HepG2 (cell line): ENCODE measurements around the gene POLR1G. TPM values are rescaled to one million over a fixed set of nuclear protein-coding genes. Genes with fewer than 3 reads are reported as not detected.
A peak's percentile ranks its signal among the peaks of the same experiment; 100 is the strongest.

ENCODE experiments used
- CENPX ChIP-seq: sonication (generic); formaldehyde crosslinking; IDR thresholded peaks from 2 replicates; pipeline ENCODE4 v1.9.0; 2021; ENCODE audit warnings: mild to moderate bottlenecking, missing genetic modification reagents, moderate library complexity
- CHCHD3 ChIP-seq: sonication (generic); formaldehyde crosslinking; IDR thresholded peaks from 2 replicates; pipeline ENCODE4 v1.8.0; 2022; ENCODE audit warnings: mild to moderate bottlenecking, missing genetic modification reagents, moderate library complexity
- ERF ChIP-seq: IDR thresholded peaks from 2 replicates; pipeline ENCODE4 v1.6.1; 2018; ENCODE audit warnings: missing biosample characterization, missing genetic modification reagents
- GABPB1 ChIP-seq: IDR thresholded peaks from 2 replicates; pipeline ENCODE4 v1.6.1; 2016; ENCODE audit warnings: mild to moderate bottlenecking, missing genetic modification reagents, moderate library complexity, missing compliant biosample characterization
- HCFC1 ChIP-seq: fragments of 150-350 bp; IDR thresholded peaks from 2 replicates; pipeline ENCODE4 v1.6.1; 2014; ENCODE audit warnings: low read depth, low read length
- HMG20A ChIP-seq: IDR thresholded peaks from 2 replicates; pipeline ENCODE4 v1.6.1; 2016; ENCODE audit warnings: borderline replicate concordance
- IRF2 ChIP-seq: IDR thresholded peaks from 2 replicates; pipeline ENCODE4 v1.6.1; 2018; ENCODE audit warnings: missing genetic modification reagents, missing compliant biosample characterization
- KAT8 ChIP-seq: IDR thresholded peaks from 2 replicates; pipeline ENCODE4 v1.6.1; 2016; ENCODE audit warnings: missing genetic modification reagents, missing compliant biosample characterization
- KDM1A ChIP-seq: IDR thresholded peaks from 2 replicates; pipeline ENCODE4 v1.6.1; 2016; ENCODE audit warnings: missing compliant biosample characterization
- KLF11 ChIP-seq: IDR thresholded peaks from 2 replicates; pipeline ENCODE4 v1.6.1; 2016; ENCODE audit warnings: missing compliant biosample characterization
- MAFF ChIP-seq: IDR thresholded peaks from 2 replicates; pipeline ENCODE4 v1.6.1; 2011; ENCODE audit warnings: low read depth, low read length, improper control_type of control experiment
- MEIS2 ChIP-seq: sonication (generic); formaldehyde crosslinking; IDR thresholded peaks from 2 replicates; pipeline ENCODE4 v1.9.0; 2021; ENCODE audit warnings: mild to moderate bottlenecking, missing genetic modification reagents
- MNT ChIP-seq: fragments of 450-650 bp; IDR thresholded peaks from 2 replicates; pipeline ENCODE4 v1.6.1; 2016
- NCOA1 ChIP-seq: sonication (generic); formaldehyde crosslinking; IDR thresholded peaks from 2 replicates; pipeline ENCODE4 v1.9.0; 2021; ENCODE audit warnings: missing genetic modification reagents
- RARA ChIP-seq: IDR thresholded peaks from 2 replicates; pipeline ENCODE4 v1.6.1; 2016; ENCODE audit warnings: missing genetic modification reagents, missing compliant biosample characterization
- SNRNP70 ChIP-seq: fragments of 200-400 bp; formaldehyde crosslinking; IDR thresholded peaks from 2 replicates; pipeline ENCODE4 v1.6.1; 2017; ENCODE audit warnings: mild to moderate bottlenecking, low read depth, low read length, moderate library complexity
- ZBTB20 ChIP-seq: sonication (generic); formaldehyde crosslinking; IDR thresholded peaks from 2 replicates; pipeline ENCODE4 v1.8.1; 2023; ENCODE audit warnings: missing genetic modification reagents, low read depth, mild to moderate bottlenecking, borderline replicate concordance
- ZIK1 ChIP-seq: sonication (generic); formaldehyde crosslinking; IDR thresholded peaks from 2 replicates; pipeline ENCODE4 v1.5.0; 2020; ENCODE audit warnings: mild to moderate bottlenecking, low read depth, missing genetic modification reagents, borderline replicate concordance
- ZMAT3 ChIP-seq: sonication (generic); formaldehyde crosslinking; conservative IDR thresholded peaks from 2 replicates; pipeline ENCODE4 v1.7.0; 2021; ENCODE audit warnings: missing genetic modification reagents
- ZNF296 ChIP-seq: sonication (generic); formaldehyde crosslinking; conservative IDR thresholded peaks from 2 replicates; pipeline ENCODE4 v1.5.0; 2020; ENCODE audit warnings: mild to moderate bottlenecking, missing genetic modification reagents
- ZNF558 ChIP-seq: sonication (generic); formaldehyde crosslinking; IDR thresholded peaks from 2 replicates; pipeline ENCODE4 v1.9.0; 2022; ENCODE audit warnings: mild to moderate bottlenecking, missing genetic modification reagents, borderline replicate concordance
- ZNF777 ChIP-seq: sonication (generic); formaldehyde crosslinking; IDR thresholded peaks from 2 replicates; pipeline ENCODE4 v1.4.0; 2020; ENCODE audit warnings: missing genetic modification reagents
- ZNF781 ChIP-seq: sonication (generic); formaldehyde crosslinking; IDR thresholded peaks from 2 replicates; pipeline ENCODE4 v1.5.1; 2020; ENCODE audit warnings: borderline replicate concordance, mild to moderate bottlenecking, missing genetic modification reagents; ENCODE audit errors: not compliant biosample characterization
- ZSCAN20 ChIP-seq: sonication (generic); formaldehyde crosslinking; IDR thresholded peaks from 2 replicates; pipeline ENCODE4 v1.4.0; 2020; ENCODE audit warnings: missing genetic modification reagents, mild to moderate bottlenecking, borderline replicate concordance
- polyA plus RNA-seq, 8 experiments: library from polyadenylated mRNA; depleted of rRNA in 3 of 8; stranded (reverse) in 7 of 8; unstranded in 1 of 8; fragments of >200 nt; fragmentation: Illumina TruSeq in 4 of 8; extraction: Trizol in 4 of 8; gene quantifications; 2 replicates each; pipeline versions ENCODE4 v1.2.1 to v1.2.3, GENCODE V29; 2011 to 2016; ENCODE audit warnings: low read depth in 4 of 8, missing spikeins in 1 of 8, mixed read lengths in 1 of 8; ENCODE audit not compliant: insufficient read depth in 1 of 8
- total RNA-seq, 5 experiments: library from RNA; depleted of rRNA; stranded (reverse); fragments of >200 nt; fragmentation: Illumina TruSeq; extraction: Trizol; gene quantifications; 2 replicates each; pipeline ENCODE4 v1.2.3, GENCODE V29; 2016; ENCODE audit warnings: low read depth in 1 of 5
- TF ChIP-seq, protein P1 (sequence below): sonication (generic); formaldehyde crosslinking; IDR thresholded peaks from 2 replicates; pipeline ENCODE4 v1.4.0; 2020; ENCODE audit warnings: missing genetic modification reagents, borderline replicate concordance
- TF ChIP-seq, protein P2 (sequence below): sonication (generic); formaldehyde crosslinking; IDR thresholded peaks from 2 replicates; pipeline ENCODE4 v1.5.0; 2020; ENCODE audit warnings: missing genetic modification reagents, mild to moderate bottlenecking, borderline replicate concordance

POLR1G gene
- total and polyA plus RNA-seq, 2 of the 13 experiments (the other 11 are each of a cell fraction or from before 2014, with no cell fraction given): 3.5 to 20.8 TPM

- TF ChIP-seq IRF2 (CRISPR knock-in tag): peak; percentile 56
- 0 out of 2 replicates have a peak, but pooled peaks have one; percentile 71 for TF ChIP-seq KLF11 (CRISPR knock-in tag)
- no peak for TF ChIP-seq ZIK1 (CRISPR knock-in tag)
- TF ChIP-seq MEIS2 (CRISPR knock-in tag): no peak
- no peak for TF ChIP-seq CENPX
- TF ChIP-seq ZNF296 (CRISPR knock-in tag): peak; percentile 87; the same call in 1 of the 2 replicates
- TF ChIP-seq HMG20A (CRISPR knock-in tag): no peak; the same call in 1 of the 2 replicates
- TF ChIP-seq ZNF781: peak; percentile 81
- peak; percentile 63; the same call in 1 of the 2 replicates for TF ChIP-seq ZNF558 (CRISPR knock-in tag)
- 0 out of 2 replicates have a peak, but pooled peaks have one; percentile 21 for TF ChIP-seq KDM1A (CRISPR knock-in tag)
- TF ChIP-seq ZNF777: no peak
- peak; percentile 88; the same call in 1 of the 2 replicates for TF ChIP-seq ZBTB20 (CRISPR knock-in tag)
- no peak for TF ChIP-seq MAFF
- 0 out of 2 replicates have a peak, but pooled peaks have one; percentile 15 for TF ChIP-seq CHCHD3 (CRISPR knock-in tag)
- TF ChIP-seq HCFC1: peak; percentile 35; the same call in 1 of the 2 replicates
- TF ChIP-seq GABPB1 (CRISPR knock-in tag): peak; percentile 97
- TF ChIP-seq, protein P1, sequence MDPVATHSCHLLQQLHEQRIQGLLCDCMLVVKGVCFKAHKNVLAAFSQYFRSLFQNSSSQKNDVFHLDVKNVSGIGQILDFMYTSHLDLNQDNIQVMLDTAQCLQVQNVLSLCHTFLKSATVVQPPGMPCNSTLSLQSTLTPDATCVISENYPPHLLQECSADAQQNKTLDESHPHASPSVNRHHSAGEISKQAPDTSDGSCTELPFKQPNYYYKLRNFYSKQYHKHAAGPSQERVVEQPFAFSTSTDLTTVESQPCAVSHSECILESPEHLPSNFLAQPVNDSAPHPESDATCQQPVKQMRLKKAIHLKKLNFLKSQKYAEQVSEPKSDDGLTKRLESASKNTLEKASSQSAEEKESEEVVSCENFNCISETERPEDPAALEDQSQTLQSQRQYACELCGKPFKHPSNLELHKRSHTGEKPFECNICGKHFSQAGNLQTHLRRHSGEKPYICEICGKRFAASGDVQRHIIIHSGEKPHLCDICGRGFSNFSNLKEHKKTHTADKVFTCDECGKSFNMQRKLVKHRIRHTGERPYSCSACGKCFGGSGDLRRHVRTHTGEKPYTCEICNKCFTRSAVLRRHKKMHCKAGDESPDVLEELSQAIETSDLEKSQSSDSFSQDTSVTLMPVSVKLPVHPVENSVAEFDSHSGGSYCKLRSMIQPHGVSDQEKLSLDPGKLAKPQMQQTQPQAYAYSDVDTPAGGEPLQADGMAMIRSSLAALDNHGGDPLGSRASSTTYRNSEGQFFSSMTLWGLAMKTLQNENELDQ (CRISPR knock-in tag): peak; percentile 94
- TF ChIP-seq ERF (CRISPR knock-in tag): peak; percentile 68
- peak; percentile 94 for TF ChIP-seq KAT8 (CRISPR knock-in tag)
- no peak for TF ChIP-seq SNRNP70
- TF ChIP-seq, protein P2, sequence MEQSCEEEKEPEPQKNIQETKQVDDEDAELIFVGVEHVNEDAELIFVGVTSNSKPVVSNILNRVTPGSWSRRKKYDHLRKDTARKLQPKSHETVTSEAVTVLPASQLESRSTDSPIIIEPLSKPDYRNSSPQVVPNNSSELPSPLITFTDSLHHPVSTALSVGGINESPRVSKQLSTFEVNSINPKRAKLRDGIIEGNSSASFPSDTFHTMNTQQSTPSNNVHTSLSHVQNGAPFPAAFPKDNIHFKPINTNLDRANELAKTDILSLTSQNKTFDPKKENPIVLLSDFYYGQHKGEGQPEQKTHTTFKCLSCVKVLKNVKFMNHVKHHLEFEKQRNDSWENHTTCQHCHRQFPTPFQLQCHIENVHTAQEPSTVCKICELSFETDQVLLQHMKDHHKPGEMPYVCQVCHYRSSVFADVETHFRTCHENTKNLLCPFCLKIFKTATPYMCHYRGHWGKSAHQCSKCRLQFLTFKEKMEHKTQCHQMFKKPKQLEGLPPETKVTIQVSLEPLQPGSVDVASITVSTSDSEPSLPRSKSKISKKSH (CRISPR knock-in tag): peak; percentile 65; the same call in 1 of the 2 replicates
- peak; percentile 31; the same call in 1 of the 2 replicates for TF ChIP-seq MNT
- TF ChIP-seq ZMAT3 (CRISPR knock-in tag): peak; percentile 79
- no peak for TF ChIP-seq RARA (CRISPR knock-in tag)
- 0 out of 2 replicates have a peak, but pooled peaks have one; percentile 9 for TF ChIP-seq NCOA1
- TF ChIP-seq ZSCAN20 (CRISPR knock-in tag): no peak
Measured at GRCh38 chr19:45423589-45424190, 17.2 kb downstream of the POLR1G start, which contains the start of gene ERCC1 (continued).
